GM08714 (cell line): ENCODE data around the gene AXIN2.

Source experiments
- H3K4me3 ChIP-seq: fragments of 200-500 bp; sonication (Bioruptor generic); 2 replicates; pipeline ENCODE4 v1.5.1; 2014; ENCODE audit warnings: mild to moderate bottlenecking, low read length, inconsistent platforms
- ZNF274 ChIP-seq: IDR thresholded peaks from 2 replicates; pipeline ENCODE4 v1.6.1; 2012; ENCODE audit warnings: mild to moderate bottlenecking, low read depth, low read length

The AXIN2 gene

DNA sequence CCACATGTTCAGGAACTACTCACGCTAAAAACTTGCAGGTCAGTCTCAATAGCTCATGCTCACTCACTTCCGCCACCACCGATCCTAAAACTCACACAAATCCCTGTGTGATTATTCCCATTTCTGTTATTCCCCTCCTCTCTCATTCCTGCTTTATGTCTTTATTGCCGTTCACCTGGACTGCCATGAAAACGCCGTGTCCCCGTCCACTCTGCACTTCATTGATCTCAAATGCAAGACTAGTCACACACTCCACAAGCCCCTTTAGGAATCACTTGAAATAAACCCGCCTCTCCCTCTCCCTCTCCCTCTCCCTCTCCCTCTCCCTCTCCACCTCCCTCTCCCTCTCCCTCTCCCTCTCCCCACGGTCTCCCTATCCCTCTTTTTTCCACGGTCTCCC lies 78.0 kb downstream of the AXIN2 start:
- TF ChIP-seq ZNF274, result no peak
- no peak overlapping the region for H3K4me3 ChIP-seq

DNA sequence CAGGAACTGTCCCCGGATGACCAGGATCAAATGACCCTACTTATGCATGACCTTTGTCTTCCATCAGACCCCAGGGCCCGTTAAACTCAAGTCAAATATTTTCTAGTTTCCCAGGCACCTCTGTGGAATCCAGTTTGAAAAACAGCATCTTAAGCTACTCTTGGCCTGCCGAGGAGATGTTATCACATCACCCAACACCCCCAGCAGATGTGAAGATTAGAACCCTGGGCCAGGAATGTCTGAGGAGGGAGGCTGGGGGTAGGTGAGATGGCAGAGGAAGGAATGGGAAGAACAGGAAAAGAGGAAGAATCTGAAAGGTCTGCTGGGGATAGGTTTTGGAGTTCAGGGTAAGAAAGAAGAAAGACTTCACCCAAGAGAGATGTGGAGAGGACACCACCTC lies 79.2 kb downstream of the AXIN2 start:
- no peak for TF ChIP-seq ZNF274
- H3K4me3 ChIP-seq, result no peak overlapping the region

DNA sequence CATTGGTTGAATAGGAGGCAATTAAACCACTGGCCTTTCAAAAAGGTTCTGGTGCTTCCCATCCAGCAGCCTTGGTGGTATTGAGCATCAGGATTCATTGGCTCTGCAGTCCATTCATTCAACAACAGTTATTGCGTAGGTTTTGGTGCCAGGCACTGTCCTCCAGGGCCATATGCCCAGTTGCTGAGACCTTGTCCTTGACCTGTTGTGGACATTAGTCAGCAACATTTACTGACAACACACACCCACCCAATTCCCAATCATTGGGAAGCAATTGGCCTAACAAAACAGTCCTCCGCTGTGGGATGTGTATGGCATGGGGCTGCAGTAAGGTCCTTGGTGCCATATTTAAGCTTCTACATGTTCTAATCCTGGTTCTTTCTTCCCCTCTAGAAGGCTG lies 82.2 kb downstream of the AXIN2 start:
- TF ChIP-seq ZNF274, result no peak
- no peak overlapping the region for H3K4me3 ChIP-seq
